DOHH2 (cell line): ENCODE measurements around the gene ARHGEF5.
"Not testable (repeated sequence)": the region's sequence is repeated elsewhere in the genome, so short reads cannot be mapped to it uniquely, and the experiment has no call there.

Source experiments
- H3F3A ChIP-seq: fragments of 200-600 bp; sonication (generic), shearing (Covaris generic); 2 replicates; pipeline ENCODE4 v1.6.0; 2016; ENCODE audit warnings: antibody characterized with exemption, mild to moderate bottlenecking; ENCODE audit not compliant: control insufficient read depth, insufficient read depth
- H3K27ac ChIP-seq: fragments of 200-600 bp; sonication (generic); 2 replicates; pipeline ENCODE4 v1.5.1; 2014; ENCODE audit warnings: low read depth, mild to moderate bottlenecking, low read length, moderate library complexity
- H3K27me3 ChIP-seq: fragments of 200-600 bp; sonication (generic); 2 replicates; pipeline ENCODE4 v1.6.1; 2014; ENCODE audit warnings: mild to moderate bottlenecking, low read length, mixed read lengths; ENCODE audit not compliant: control insufficient read depth
- H3K36me3 ChIP-seq: fragments of 200-600 bp; sonication (generic); 2 replicates; pipeline ENCODE4 v1.6.1; 2014; ENCODE audit warnings: mild to moderate bottlenecking, low read length, moderate library complexity, mixed read lengths; ENCODE audit not compliant: control insufficient read depth
- H3K4me1 ChIP-seq: fragments of 200-600 bp; sonication (generic); 2 replicates; pipeline ENCODE4 v1.6.1; 2014; ENCODE audit warnings: mild to moderate bottlenecking, low read length, mixed read lengths; ENCODE audit not compliant: control insufficient read depth
- H3K4me2 ChIP-seq: fragments of 200-600 bp; sonication (generic); 2 replicates; pipeline ENCODE4 v1.6.0; 2014; ENCODE audit warnings: mild to moderate bottlenecking, low read length, moderate library complexity
- H3K4me3 ChIP-seq: fragments of 200-600 bp; sonication (generic); 2 replicates; pipeline ENCODE4 v1.5.1; 2014; ENCODE audit warnings: mild to moderate bottlenecking, low read length, mixed read lengths
- H3K79me2 ChIP-seq: fragments of 200-600 bp; sonication (generic); 2 replicates; pipeline ENCODE4 v1.6.1; 2014; ENCODE audit warnings: mild to moderate bottlenecking, low read length, mixed read lengths; ENCODE audit not compliant: control insufficient read depth
- H3K9me2 ChIP-seq: fragments of 200-600 bp; sonication (generic); replicated peaks from 2 replicates; pipeline ENCODE4 v1.6.1; 2014; ENCODE audit warnings: mild to moderate bottlenecking, low read length, mixed read lengths; ENCODE audit not compliant: control insufficient read depth
- H3K9me3 ChIP-seq: fragments of 200-600 bp; sonication (generic); 2 replicates; pipeline ENCODE4 v1.6.1; 2014; ENCODE audit warnings: antibody characterized with exemption, low read length, mixed read lengths; ENCODE audit not compliant: control insufficient read depth, insufficient read depth
- H4K20me1 ChIP-seq: fragments of 200-600 bp; sonication (generic); 2 replicates; pipeline ENCODE4 v1.6.0; 2014; ENCODE audit warnings: low read depth, mild to moderate bottlenecking, antibody characterized with exemption, low read length, moderate library complexity; ENCODE audit not compliant: control insufficient read depth, insufficient read depth

The ARHGEF5 gene

DNA sequence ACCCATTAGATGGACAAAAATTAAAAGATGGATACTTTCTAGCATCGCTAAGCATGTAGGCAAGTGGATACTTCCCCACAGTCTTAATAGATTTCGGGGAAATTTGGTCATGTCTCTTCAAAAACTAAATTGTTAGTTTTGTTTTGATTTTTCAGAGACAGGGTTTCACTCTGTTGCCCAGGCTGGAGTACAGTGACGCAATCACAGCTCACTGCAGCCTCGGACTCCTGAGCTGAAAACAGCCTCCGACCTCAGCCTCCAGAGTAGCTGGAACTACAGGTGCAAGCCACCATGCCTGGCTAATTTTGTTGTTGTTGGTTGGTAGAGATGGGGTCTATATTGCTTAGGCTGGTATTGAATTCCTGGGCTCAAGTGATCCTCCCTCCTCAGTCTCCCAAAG, 29.3 kb upstream of the ARHGEF5 start:
- H3K27ac ChIP-seq, H3K27me3 ChIP-seq: not testable (repeated sequence)

GRCh38 chr7:144330044-144330443, 25.2 kb upstream of the ARHGEF5 start:
- not testable (repeated sequence) for H3K4me3 ChIP-seq, H3K9me2 ChIP-seq, H3K4me1 ChIP-seq, H3K27ac ChIP-seq, H3F3A ChIP-seq, H4K20me1 ChIP-seq, H3K36me3 ChIP-seq, H3K4me2 ChIP-seq, H3K79me2 ChIP-seq, H3K27me3 ChIP-seq, H3K9me3 ChIP-seq

More for the DNA sequence above, 29.3 kb upstream of the ARHGEF5 start:
- not testable (repeated sequence) for H3K4me2 ChIP-seq, H3K4me3 ChIP-seq, H3K9me3 ChIP-seq, H3K79me2 ChIP-seq, H4K20me1 ChIP-seq, H3K4me1 ChIP-seq, H3F3A ChIP-seq, H3K9me2 ChIP-seq, H3K36me3 ChIP-seq

- H3K9me2 ChIP-seq, H3K27me3 ChIP-seq, H3K79me2 ChIP-seq, H3F3A ChIP-seq, H3K27ac ChIP-seq, H3K36me3 ChIP-seq, H4K20me1 ChIP-seq, H3K9me3 ChIP-seq, H3K4me3 ChIP-seq, H3K4me2 ChIP-seq, H3K4me1 ChIP-seq: not testable (repeated sequence)
Observed at GRCh38 chr7:144331221-144331995, 23.8 kb upstream of the ARHGEF5 start.

- H4K20me1 ChIP-seq, H3K36me3 ChIP-seq, H3K27ac ChIP-seq, H3K27me3 ChIP-seq, H3K4me3 ChIP-seq, H3K4me1 ChIP-seq, H3F3A ChIP-seq, H3K4me2 ChIP-seq, H3K9me3 ChIP-seq, H3K9me2 ChIP-seq, H3K79me2 ChIP-seq: not testable (repeated sequence)
Observed at GRCh38 chr7:144331996-144332288, 23.3 kb upstream of the ARHGEF5 start.

- H3K4me1 ChIP-seq, H3K4me3 ChIP-seq, H3K27ac ChIP-seq, H3F3A ChIP-seq, H3K27me3 ChIP-seq, H3K36me3 ChIP-seq, H3K9me3 ChIP-seq, H3K79me2 ChIP-seq, H3K4me2 ChIP-seq, H3K9me2 ChIP-seq, H4K20me1 ChIP-seq: not testable (repeated sequence)
Observed at GRCh38 chr7:144348625-144349024, 6.6 kb upstream of the ARHGEF5 start.

GRCh38 chr7:144351667-144352066, 3.5 kb upstream of the ARHGEF5 start:
- not testable (repeated sequence) for H3K36me3 ChIP-seq, H3K4me3 ChIP-seq, H3K27me3 ChIP-seq, H3K79me2 ChIP-seq, H3K4me1 ChIP-seq, H3F3A ChIP-seq, H3K4me2 ChIP-seq, H3K9me3 ChIP-seq, H4K20me1 ChIP-seq, H3K9me2 ChIP-seq, H3K27ac ChIP-seq

DNA sequence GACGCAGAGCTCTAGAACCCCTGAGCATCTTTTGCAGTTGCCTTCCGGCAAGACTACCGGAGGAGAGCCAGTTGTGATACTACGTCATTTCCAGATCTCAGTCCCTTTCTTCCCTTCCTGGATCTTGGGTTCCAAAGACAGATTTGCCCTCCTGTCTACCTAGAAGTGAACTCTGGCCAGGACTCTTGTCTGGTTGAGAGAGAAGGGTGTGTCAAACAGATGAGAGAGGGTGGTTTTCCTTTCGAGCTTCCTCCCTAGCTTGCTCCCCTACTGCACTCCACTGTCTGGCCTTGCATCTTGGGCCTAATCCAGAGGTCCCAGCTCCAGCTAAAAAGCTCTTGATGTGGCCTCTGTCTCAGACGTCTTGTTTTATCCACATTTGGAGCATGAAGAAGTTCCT, 983 bp downstream of the ARHGEF5 start:
- not testable (repeated sequence) for H3K4me1 ChIP-seq, H3K36me3 ChIP-seq, H3K79me2 ChIP-seq, H3K9me2 ChIP-seq, H3K9me3 ChIP-seq, H3K27me3 ChIP-seq, H3K27ac ChIP-seq, H3F3A ChIP-seq, H3K4me2 ChIP-seq, H3K4me3 ChIP-seq, H4K20me1 ChIP-seq

GRCh38 chr7:144356860-144357259, 1.7 kb downstream of the ARHGEF5 start:
- H3K4me1 ChIP-seq, H3K4me2 ChIP-seq, H3K9me3 ChIP-seq, H3K4me3 ChIP-seq, H3K9me2 ChIP-seq, H3K79me2 ChIP-seq, H3K36me3 ChIP-seq, H3K27me3 ChIP-seq, H3K27ac ChIP-seq, H4K20me1 ChIP-seq, H3F3A ChIP-seq: not testable (repeated sequence)
